Panc1 (cell line): ENCODE measurements around the gene CACNB3. TPM values are rescaled to one million over a fixed set of nuclear protein-coding genes. Genes with fewer than 3 reads are reported as not detected.
"Not testable (repeated sequence)": the region's sequence is repeated elsewhere in the genome, so short reads cannot be mapped to it uniquely, and the experiment has no call there.

Experiments
- ATAC-seq: fragments of 200-7000 bp; cut with Tn5 transposase; 2 replicates; pipeline ENCODE4 v1.9.1; 2020; ENCODE audit warnings: mild to moderate bottlenecking, moderate library complexity
- BruUV-seq: library from RNA; stranded (reverse); fragments of 400-500 nt; replicated peaks from 2 replicates; lab custom pipeline; 2021; lab: Mats Ljungman, UMichigan
- CTCF ChIA-PET: fragments of 300-600 bp; sonication (Branson Sonifier 250); formaldehyde crosslinking; loops from one replicate; lab custom pipeline; 2022; ENCODE audit warnings: antibody characterized with exemption; lab: Charles Lee
- POLR2A ChIA-PET: fragments of 300-600 bp; sonication (Branson Sonifier 250); formaldehyde crosslinking; loops from one replicate; lab custom pipeline; 2022; ENCODE audit warnings: antibody characterized with exemption; lab: Charles Lee
- DNase-seq: peaks from one replicate; pipeline ENCODE4 v3.0.0-alpha.2; 2010; ENCODE audit warnings: low read depth, low spot score
- H3K27ac ChIP-seq: 2 replicates; pipeline ENCODE4 v1.5.1; 2011; ENCODE audit warnings: mild to moderate bottlenecking, low read length, inconsistent platforms
- H3K27me3 ChIP-seq: fragments of 200-500 bp; sonication (Bioruptor generic); 2 replicates; pipeline ENCODE4 v1.6.0; 2014; ENCODE audit warnings: low read length, inconsistent platforms; ENCODE audit not compliant: control insufficient read depth, insufficient read depth
- H3K36me3 ChIP-seq: fragments of 200-500 bp; sonication (Bioruptor generic); 2 replicates; pipeline ENCODE4 v1.5.1; 2014; ENCODE audit warnings: inconsistent platforms, mild to moderate bottlenecking, low read length, moderate library complexity; ENCODE audit not compliant: control insufficient read depth, insufficient read depth
- H3K4me1 ChIP-seq: 2 replicates; pipeline ENCODE4 v1.5.1; 2011; ENCODE audit warnings: inconsistent platforms, mild to moderate bottlenecking, low read length, moderate library complexity; ENCODE audit not compliant: control insufficient read depth, insufficient read depth
- H3K4me3 ChIP-seq, 2 experiments: 2 replicates each; pipeline ENCODE4 v1.5.1; 2011 to 2012; ENCODE audit warnings: low read depth in 2 of 2, low read length in 2 of 2, mild to moderate bottlenecking in 2 of 2, inconsistent platforms in 1 of 2, moderate library complexity in 1 of 2
- H3K9me3 ChIP-seq: fragments of 200-500 bp; sonication (Bioruptor generic); 2 replicates; pipeline ENCODE4 v1.5.1; 2014; ENCODE audit warnings: low read depth, mild to moderate bottlenecking, inconsistent platforms, low read length, moderate library complexity; ENCODE audit not compliant: control insufficient read depth, insufficient read depth
- POLR2AphosphoS5 ChIP-seq: IDR thresholded peaks from 2 replicates; pipeline ENCODE4 v1.6.1; 2012; ENCODE audit warnings: mild to moderate bottlenecking, low read depth, low read length, moderate library complexity
- SIN3A ChIP-seq: IDR thresholded peaks from 2 replicates; pipeline ENCODE4 v1.6.1; 2012; ENCODE audit warnings: low read depth, mild to moderate bottlenecking, low read length, moderate library complexity, borderline replicate concordance; ENCODE audit not compliant: insufficient read depth
- TCF7L2 ChIP-seq: IDR thresholded peaks from 2 replicates; pipeline ENCODE4 v1.6.1; 2011; ENCODE audit warnings: mild to moderate bottlenecking, low read depth, low read length, inconsistent platforms
- in situ Hi-C: cut with HindIII; loops from 2 replicates; pipeline ENCODE4 v1.10.0; 2016; ENCODE audit warnings: low sequenced_read_pairs, low pct_unique_long_range_greater_than_20kb
- intact Hi-C: fragments of 100-400 bp; cut with micrococcal nuclease; formaldehyde crosslinking; loops from one replicate; pipeline ENCODE4 v1.10.0; 2022; ENCODE audit not compliant: unreplicated experiment
- microRNA-seq: library from miRNA; unstranded; fragments of <30 nt; microRNA quantifications from one replicate; pipeline ENCODE4 v1.1.0, GENCODE V29; 2020; ENCODE audit not compliant: unreplicated experiment
- total RNA-seq: library from RNA; stranded (reverse); gene quantifications from one replicate; pipeline ENCODE4 v1.2.1, GENCODE V29; 2021; ENCODE audit not compliant: unreplicated experiment
- TF ChIP-seq, protein P1 (sequence below): fragments of 450-650 bp; IDR thresholded peaks from 2 replicates; pipeline ENCODE4 v1.5.1; 2017; ENCODE audit warnings: mild to moderate bottlenecking
- TF ChIP-seq, protein P2 (sequence below), 2 experiments: IDR thresholded peaks; 2 replicates each; pipeline ENCODE4 v1.6.1; 2011 to 2012; ENCODE audit warnings: low read depth in 2 of 2, control low read depth in 1 of 2, low read length in 1 of 2, mild to moderate bottlenecking in 1 of 2, moderate library complexity in 1 of 2; ENCODE audit not compliant: insufficient read depth in 1 of 2

The CACNB3 gene
- total RNA-seq, 1 experiment from 2014 or later: 40.5 TPM

DNA sequence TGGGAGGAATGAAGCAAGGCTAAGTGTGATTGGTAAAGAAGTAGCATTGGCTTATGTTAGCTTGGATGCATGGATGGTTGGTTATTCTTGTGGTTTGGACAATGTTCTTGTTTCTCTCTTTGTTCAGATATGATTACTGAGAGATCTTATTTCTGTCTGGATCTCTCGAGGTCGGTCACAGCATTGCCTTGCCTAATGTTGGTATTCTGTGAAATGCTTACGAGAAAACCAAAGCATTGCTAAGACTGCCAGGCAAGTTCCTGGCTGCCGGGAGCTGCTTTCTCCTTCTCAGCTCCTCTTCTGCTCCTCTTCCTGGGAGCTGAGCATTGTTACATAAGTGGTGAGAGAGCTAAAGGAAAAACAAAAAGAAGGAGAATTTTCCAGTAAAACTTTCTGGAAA is 54.8 kb downstream of the CACNB3 start:
- ATAC-seq (no peak), DNase-seq (no peak)
- no peak overlapping the region for H3K27ac ChIP-seq
- no TSS peak for BruUV-seq
- in situ Hi-C loops: no loop called here
- H3K4me1 ChIP-seq: no peaks in the 10 kb centered on the region
- TF ChIP-seq POLR2AphosphoS5: no peak
- TF ChIP-seq, protein P1, sequence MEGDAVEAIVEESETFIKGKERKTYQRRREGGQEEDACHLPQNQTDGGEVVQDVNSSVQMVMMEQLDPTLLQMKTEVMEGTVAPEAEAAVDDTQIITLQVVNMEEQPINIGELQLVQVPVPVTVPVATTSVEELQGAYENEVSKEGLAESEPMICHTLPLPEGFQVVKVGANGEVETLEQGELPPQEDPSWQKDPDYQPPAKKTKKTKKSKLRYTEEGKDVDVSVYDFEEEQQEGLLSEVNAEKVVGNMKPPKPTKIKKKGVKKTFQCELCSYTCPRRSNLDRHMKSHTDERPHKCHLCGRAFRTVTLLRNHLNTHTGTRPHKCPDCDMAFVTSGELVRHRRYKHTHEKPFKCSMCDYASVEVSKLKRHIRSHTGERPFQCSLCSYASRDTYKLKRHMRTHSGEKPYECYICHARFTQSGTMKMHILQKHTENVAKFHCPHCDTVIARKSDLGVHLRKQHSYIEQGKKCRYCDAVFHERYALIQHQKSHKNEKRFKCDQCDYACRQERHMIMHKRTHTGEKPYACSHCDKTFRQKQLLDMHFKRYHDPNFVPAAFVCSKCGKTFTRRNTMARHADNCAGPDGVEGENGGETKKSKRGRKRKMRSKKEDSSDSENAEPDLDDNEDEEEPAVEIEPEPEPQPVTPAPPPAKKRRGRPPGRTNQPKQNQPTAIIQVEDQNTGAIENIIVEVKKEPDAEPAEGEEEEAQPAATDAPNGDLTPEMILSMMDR: no peak
- intact Hi-C loops: no loop called here
- no peaks in the 10 kb centered on the region for H3K27me3 ChIP-seq
- H3K4me3 ChIP-seq: no peak overlapping the region
- ChIA-PET CTCF (no interaction called here), POLR2A (no interaction called here)
- no peaks in the 10 kb centered on the region for H3K9me3 ChIP-seq
- H3K36me3 ChIP-seq: no peaks in the 10 kb centered on the region

DNA sequence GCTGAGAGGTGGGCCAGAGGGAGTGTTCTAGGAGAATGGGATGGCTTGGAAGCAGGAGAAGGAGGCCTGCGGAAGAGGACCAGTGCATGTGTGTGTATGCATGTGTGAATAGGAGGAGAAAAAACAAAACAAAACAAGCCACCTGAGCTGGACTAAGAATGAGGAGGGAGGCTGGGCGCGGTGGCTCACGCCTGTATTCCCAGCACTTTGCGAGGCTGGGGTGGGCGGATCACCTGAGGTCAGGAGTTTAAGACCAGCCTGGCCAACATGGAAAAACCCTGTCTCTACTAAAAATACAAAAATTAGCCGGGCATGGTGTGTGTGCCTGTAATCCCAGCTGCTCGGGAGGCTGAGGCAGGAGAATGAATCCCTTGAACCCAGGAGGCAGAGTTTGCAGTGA is 55.2 kb downstream of the CACNB3 start:
- ATAC-seq, POLR2A ChIA-PET, H3K27me3 ChIP-seq, H3K4me1 ChIP-seq, H3K9me3 ChIP-seq, H3K36me3 ChIP-seq, DNase-seq, H3K27ac ChIP-seq, intact Hi-C loops, H3K4me3 ChIP-seq, in situ Hi-C loops, BruUV-seq: not testable (repeated sequence)
- CTCF ChIA-PET: interaction anchor here (0.6 to 0.7 kb wide), 2 partner anchors 16 to 18 kb away, joined by 3 to 4 read pairs; no protein-coding TSS in a partner anchor

DNA sequence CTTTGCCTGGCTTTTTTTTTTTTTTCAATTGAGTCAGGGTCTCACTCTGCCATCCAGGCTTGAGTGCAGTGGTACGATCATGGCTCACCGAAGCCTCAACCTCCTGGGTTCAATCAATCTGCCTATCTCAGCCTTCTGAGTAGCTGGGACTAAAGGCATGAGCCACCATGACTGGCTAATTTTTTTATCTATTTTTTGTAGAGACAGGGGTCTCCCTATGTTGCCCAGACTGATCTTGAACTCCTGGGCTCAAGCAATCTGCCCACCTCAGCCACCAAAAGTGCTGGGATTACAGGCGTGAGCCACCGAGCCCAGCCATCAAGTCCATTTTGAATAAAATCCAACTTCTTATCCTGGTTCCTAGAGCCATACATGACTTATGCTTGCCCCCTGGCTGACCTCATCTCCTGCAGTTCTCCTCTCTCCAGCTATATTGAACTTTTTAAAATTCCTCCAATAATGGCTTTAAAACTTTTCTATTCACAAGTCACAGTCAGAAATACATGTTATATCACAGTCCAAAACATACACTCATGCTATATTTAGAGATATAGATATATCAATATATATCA is 57.7 kb downstream of the CACNB3 start:
- ChIA-PET CTCF (no interaction called here), POLR2A (no interaction called here)
- ATAC-seq: no peak
- no peak overlapping the region for H3K27ac ChIP-seq
- BruUV-seq: no TSS peak
- in situ Hi-C loops: no loop called here
- no peaks in the 10 kb centered on the region for H3K9me3 ChIP-seq
- no peak for DNase-seq
- no peak overlapping the region for H3K4me3 ChIP-seq
- H3K27me3 ChIP-seq: no peaks in the 10 kb centered on the region
- TF ChIP-seq, protein P1: no peak
- TF ChIP-seq, protein P2, sequence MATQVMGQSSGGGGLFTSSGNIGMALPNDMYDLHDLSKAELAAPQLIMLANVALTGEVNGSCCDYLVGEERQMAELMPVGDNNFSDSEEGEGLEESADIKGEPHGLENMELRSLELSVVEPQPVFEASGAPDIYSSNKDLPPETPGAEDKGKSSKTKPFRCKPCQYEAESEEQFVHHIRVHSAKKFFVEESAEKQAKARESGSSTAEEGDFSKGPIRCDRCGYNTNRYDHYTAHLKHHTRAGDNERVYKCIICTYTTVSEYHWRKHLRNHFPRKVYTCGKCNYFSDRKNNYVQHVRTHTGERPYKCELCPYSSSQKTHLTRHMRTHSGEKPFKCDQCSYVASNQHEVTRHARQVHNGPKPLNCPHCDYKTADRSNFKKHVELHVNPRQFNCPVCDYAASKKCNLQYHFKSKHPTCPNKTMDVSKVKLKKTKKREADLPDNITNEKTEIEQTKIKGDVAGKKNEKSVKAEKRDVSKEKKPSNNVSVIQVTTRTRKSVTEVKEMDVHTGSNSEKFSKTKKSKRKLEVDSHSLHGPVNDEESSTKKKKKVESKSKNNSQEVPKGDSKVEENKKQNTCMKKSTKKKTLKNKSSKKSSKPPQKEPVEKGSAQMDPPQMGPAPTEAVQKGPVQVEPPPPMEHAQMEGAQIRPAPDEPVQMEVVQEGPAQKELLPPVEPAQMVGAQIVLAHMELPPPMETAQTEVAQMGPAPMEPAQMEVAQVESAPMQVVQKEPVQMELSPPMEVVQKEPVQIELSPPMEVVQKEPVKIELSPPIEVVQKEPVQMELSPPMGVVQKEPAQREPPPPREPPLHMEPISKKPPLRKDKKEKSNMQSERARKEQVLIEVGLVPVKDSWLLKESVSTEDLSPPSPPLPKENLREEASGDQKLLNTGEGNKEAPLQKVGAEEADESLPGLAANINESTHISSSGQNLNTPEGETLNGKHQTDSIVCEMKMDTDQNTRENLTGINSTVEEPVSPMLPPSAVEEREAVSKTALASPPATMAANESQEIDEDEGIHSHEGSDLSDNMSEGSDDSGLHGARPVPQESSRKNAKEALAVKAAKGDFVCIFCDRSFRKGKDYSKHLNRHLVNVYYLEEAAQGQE (IDR thresholded peaks at IDR 0.05; ENCODE audit: insufficient read depth in 1 of 2, low read depth in 2 of 2, low read length in 1 of 2): no peak
- no peak for TF ChIP-seq POLR2AphosphoS5
- TF ChIP-seq TCF7L2: no peak
- no peak for TF ChIP-seq SIN3A
- intact Hi-C loops: no loop called here
- H3K36me3 ChIP-seq: no peaks in the 10 kb centered on the region
- no peaks in the 10 kb centered on the region for H3K4me1 ChIP-seq

Small RNA genes within 50 kb of the gene (microRNA-seq; reads per million reads assigned to microRNA genes)
- not detected for gene MIR4701

Other genes starting within 250 kb of the CACNB3 start
- gene LALBA, start 248.4 kb upstream of the CACNB3 start, total RNA-seq: not detected
- 36.9 TPM for gene KANSL2, start 136.3 kb upstream of the CACNB3 start, total RNA-seq
- gene CCNT1, start 101.8 kb upstream of the CACNB3 start, total RNA-seq: 50.0 TPM
- 24.1 TPM for gene ADCY6, start 29.4 kb upstream of the CACNB3 start, total RNA-seq
- 130 TPM for gene DDX23, start 33.7 kb downstream of the CACNB3 start, total RNA-seq
- 0.44 TPM for gene RND1, start 47.4 kb downstream of the CACNB3 start, total RNA-seq
- 21.1 TPM for gene FKBP11, start 107.0 kb downstream of the CACNB3 start, total RNA-seq
- 224 TPM for gene ARF3, start 139.0 kb downstream of the CACNB3 start, total RNA-seq
- 2.3 TPM for gene WNT10B, start 153.2 kb downstream of the CACNB3 start, total RNA-seq
- not detected for gene WNT1, start 159.8 kb downstream of the CACNB3 start, total RNA-seq
- gene DDN, start 180.9 kb downstream of the CACNB3 start, total RNA-seq: 0.51 TPM
- 57.3 TPM for gene PRKAG1, start 200.3 kb downstream of the CACNB3 start, total RNA-seq
- 64.7 TPM for gene KMT2D, start 242.3 kb downstream of the CACNB3 start, total RNA-seq